ENCODE data around the gene OR51B2.
A peak's percentile ranks its signal among the peaks of the same experiment; 100 is the strongest.
"Not testable (repeated sequence)": the region's sequence is repeated elsewhere in the genome, so short reads cannot be mapped to it uniquely, and the experiment has no call there.

OR51B2 gene

GRCh38 chr11:5297721-5298323, 26.3 kb downstream of the OR51B2 start:
- peaks cover 0 to 4% of the 10 kb centered on the region in 2 donors for H3K27me3 Mint-ChIP-seq
- no peak overlapping the region for H3K4me3 Mint-ChIP-seq
- no peaks in the 10 kb centered on the region for H3K4me1 Mint-ChIP-seq
- ATAC-seq (replicated peaks), result no peak
- no peak for DNase-seq
- H3K9me3 Mint-ChIP-seq, result peaks cover 0 to 2% of the 10 kb centered on the region in 2 donors
- no peaks in the 10 kb centered on the region for H3K36me3 Mint-ChIP-seq
- H3K27ac Mint-ChIP-seq, result no peak overlapping the region

- ATAC-seq (replicated peaks); H3K4me1 Mint-ChIP-seq; H3K4me3 Mint-ChIP-seq; H3K36me3 Mint-ChIP-seq; H3K27me3 Mint-ChIP-seq; DNase-seq; H3K27ac Mint-ChIP-seq; H3K9me3 Mint-ChIP-seq: not testable (repeated sequence)
Observed at GRCh38 chr11:5294342-5294995, 29.6 kb downstream of the OR51B2 start.

DNA sequence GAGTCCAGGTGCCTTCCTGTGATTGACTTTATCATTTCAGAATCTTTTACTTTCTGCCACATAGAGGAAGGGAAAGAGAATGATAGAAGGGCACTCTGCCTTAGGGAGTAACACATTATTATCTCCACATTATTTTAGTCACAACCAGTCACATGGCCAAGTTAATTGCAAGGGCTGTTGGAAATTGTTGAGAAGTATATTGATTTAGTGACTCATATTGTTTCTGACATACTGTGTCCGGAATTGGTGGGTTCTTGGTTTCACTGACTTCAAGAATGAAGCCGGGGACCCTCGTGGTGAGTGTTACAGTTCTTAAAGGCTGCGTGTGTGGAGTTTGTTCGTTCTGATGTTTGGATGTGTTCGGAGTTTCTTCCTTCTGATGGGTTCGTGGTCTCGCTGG, 31.1 kb downstream of the OR51B2 start:
- Mint-ChIP-seq H3K9me3 (peaks cover 0 to 2% of the 10 kb centered on the region in 2 donors), H3K4me3 (no peak overlapping the region), H3K27me3 (peaks cover 0 to 4% of the 10 kb centered on the region in 2 donors), H3K4me1 (no peaks in the 10 kb centered on the region), H3K27ac (no peak overlapping the region), H3K36me3 (no peaks in the 10 kb centered on the region)
- ATAC-seq (replicated peaks) (no peak), DNase-seq (no peak)

- peak; percentile 68 to 79 for ATAC-seq (replicated peaks)
- no peaks in the 10 kb centered on the region for H3K4me1 Mint-ChIP-seq
- H3K36me3 Mint-ChIP-seq, result no peaks in the 10 kb centered on the region
- DNase-seq, result no peak
- peaks cover 0 to 2% of the 10 kb centered on the region in 2 donors for H3K9me3 Mint-ChIP-seq
- no peaks in the 10 kb centered on the region for H3K27me3 Mint-ChIP-seq
- no peak overlapping the region for H3K27ac Mint-ChIP-seq
- H3K4me3 Mint-ChIP-seq, result no peak overlapping the region
Observed at GRCh38 chr11:5291207-5291838, 32.8 kb downstream of the OR51B2 start.

GRCh38 chr11:5290106-5290505, 34.0 kb downstream of the OR51B2 start:
- no peaks in the 10 kb centered on the region for H3K36me3 Mint-ChIP-seq
- H3K27me3 Mint-ChIP-seq, result no peaks in the 10 kb centered on the region
- ATAC-seq (replicated peaks) (no peak), DNase-seq (no peak)
- H3K27ac Mint-ChIP-seq, result no peak overlapping the region
- no peaks in the 10 kb centered on the region for H3K4me1 Mint-ChIP-seq
- peaks cover 0 to 2% of the 10 kb centered on the region in 2 donors for H3K9me3 Mint-ChIP-seq
- no peak overlapping the region for H3K4me3 Mint-ChIP-seq

DNA sequence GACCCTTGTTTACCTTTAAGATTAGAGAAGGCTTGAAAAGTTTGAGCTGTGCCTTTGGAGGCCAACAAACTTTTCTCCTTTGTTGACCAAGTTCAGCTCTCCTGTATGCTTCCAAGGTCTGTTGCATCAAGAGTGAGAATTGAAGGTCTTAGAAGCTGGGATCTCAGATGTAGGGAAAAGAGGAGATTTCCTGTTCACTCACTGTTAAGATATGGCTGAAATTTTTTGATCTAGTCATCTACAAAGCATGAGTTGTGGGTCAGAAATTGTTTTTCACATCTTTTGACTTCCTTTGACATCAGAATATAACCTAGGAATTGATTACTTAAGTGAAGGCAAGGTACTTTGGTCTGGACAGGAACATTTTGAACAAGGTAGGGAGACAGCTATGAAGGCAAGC, 34.4 kb downstream of the OR51B2 start:
- H3K27me3 Mint-ChIP-seq, result no peaks in the 10 kb centered on the region
- ATAC-seq (replicated peaks) (no peak), DNase-seq (no peak)
- H3K27ac Mint-ChIP-seq, result no peak overlapping the region
- H3K36me3 Mint-ChIP-seq, result no peaks in the 10 kb centered on the region
- no peaks in the 10 kb centered on the region for H3K4me1 Mint-ChIP-seq
- H3K9me3 Mint-ChIP-seq, result peaks cover 0 to 2% of the 10 kb centered on the region in 2 donors
- no peak overlapping the region for H3K4me3 Mint-ChIP-seq

DNA sequence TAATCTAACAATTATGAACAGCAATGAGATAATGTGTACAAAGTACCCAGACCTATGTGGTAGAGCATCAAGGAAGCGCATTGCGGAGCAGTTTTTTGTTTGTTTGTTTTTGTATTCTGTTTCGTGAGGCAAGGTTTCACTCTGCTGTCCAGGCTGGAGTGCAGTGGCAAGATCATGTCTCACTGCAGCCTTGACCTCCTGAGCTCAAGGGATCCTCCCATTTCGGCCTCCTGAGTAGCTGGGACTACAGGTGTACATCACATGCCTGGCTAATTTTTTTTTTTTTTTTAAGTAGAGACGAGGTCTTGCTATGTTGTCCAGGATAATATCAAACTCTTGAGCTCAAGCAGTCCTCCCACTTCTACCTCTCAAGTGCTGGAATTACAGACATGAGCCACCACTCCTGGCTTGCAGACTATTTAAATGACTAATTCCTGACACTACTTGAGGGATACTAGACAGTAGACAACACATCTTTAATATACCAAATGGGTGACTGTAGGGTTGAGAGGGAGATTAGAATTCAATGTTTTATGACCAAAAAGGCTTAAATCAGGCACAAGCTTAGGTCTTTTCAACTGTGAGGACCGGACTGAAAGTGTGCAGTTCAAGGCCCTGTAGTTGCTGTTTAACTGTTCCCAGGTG, 35.1 kb downstream of the OR51B2 start:
- Mint-ChIP-seq H3K27ac (no peak overlapping the region), H3K36me3 (no peaks in the 10 kb centered on the region), H3K4me3 (no peak overlapping the region), H3K9me3 (no peaks in the 10 kb centered on the region), H3K4me1 (no peaks in the 10 kb centered on the region), H3K27me3 (no peaks in the 10 kb centered on the region)
- DNase-seq (no peak), ATAC-seq (replicated peaks) (no peak)

- ATAC-seq (replicated peaks), result no peak
- H3K4me1 Mint-ChIP-seq, result no peaks in the 10 kb centered on the region
- no peak overlapping the region for H3K4me3 Mint-ChIP-seq
- H3K9me3 Mint-ChIP-seq, result no peaks in the 10 kb centered on the region
- DNase-seq, result no peak
- H3K27me3 Mint-ChIP-seq, result no peaks in the 10 kb centered on the region
- H3K27ac Mint-ChIP-seq, result no peak overlapping the region
- no peaks in the 10 kb centered on the region for H3K36me3 Mint-ChIP-seq
Observed at GRCh38 chr11:5288108-5288905, 35.8 kb downstream of the OR51B2 start.

- no peaks in the 10 kb centered on the region for H3K4me1 Mint-ChIP-seq
- no peak overlapping the region for H3K4me3 Mint-ChIP-seq
- H3K36me3 Mint-ChIP-seq, result no peaks in the 10 kb centered on the region
- no peaks in the 10 kb centered on the region for H3K27me3 Mint-ChIP-seq
- DNase-seq (no peak), ATAC-seq (replicated peaks) (no peak)
- no peaks in the 10 kb centered on the region for H3K9me3 Mint-ChIP-seq
- no peak overlapping the region for H3K27ac Mint-ChIP-seq
Observed at GRCh38 chr11:5286901-5287300, 37.2 kb downstream of the OR51B2 start.

DNA sequence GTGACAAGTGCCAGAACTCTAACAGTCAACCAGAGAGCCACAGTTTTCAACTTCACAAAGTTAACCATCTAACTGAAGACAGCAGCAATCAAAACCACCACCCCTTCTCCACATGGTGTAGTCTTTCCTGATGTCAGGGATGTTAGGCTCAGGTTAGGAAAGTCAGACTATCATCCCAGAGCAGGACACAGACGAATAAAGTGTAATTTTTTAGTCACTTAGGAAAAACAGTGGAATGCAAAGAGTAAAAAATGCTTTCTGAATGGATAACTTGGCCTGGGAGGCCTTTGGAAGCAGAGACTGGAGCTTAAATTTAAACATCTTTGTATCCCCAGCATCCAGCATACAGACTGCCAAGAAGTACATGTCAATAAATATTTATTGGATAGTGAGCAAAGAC, 37.7 kb downstream of the OR51B2 start:
- Mint-ChIP-seq H3K4me3 (no peak overlapping the region), H3K27ac (no peak overlapping the region), H3K9me3 (no peaks in the 10 kb centered on the region), H3K4me1 (no peaks in the 10 kb centered on the region), H3K36me3 (no peaks in the 10 kb centered on the region), H3K27me3 (no peaks in the 10 kb centered on the region)
- no peak for ATAC-seq (replicated peaks)
- DNase-seq, result no peak

DNA sequence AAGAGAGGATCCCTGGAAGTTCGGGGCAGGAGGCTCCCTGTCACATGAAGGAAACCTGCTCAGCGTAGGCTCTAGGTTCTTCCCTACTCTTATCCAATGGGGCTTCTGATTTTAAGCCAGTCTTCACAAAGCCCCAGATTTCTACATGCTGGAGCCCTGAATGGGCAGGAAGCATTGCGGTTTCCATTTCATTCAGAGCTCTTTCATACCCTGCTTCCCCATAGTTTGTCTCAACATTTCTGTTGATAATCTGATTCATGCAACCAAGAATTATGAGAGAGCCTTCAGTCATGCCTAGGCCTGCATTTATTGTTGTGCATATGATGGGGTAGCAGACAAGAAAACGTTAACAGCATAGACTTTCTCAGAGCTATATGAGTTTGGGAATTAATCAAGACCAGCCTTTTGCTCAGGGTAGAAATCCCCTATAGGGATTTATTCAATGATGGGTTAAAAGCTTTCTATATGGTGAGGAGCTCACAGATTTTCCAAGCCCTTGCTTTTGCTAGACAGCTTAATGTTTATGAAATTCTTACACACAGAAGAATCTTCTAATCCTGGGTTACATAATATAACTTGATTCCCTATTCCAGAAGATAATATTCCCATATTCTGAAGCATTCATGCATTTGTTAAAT, 38.3 kb downstream of the OR51B2 start:
- Mint-ChIP-seq H3K9me3 (no peaks in the 10 kb centered on the region), H3K27me3 (no peaks in the 10 kb centered on the region), H3K4me1 (peaks cover 0 to under 1% of the 10 kb centered on the region in 2 donors), H3K4me3 (no peak overlapping the region), H3K27ac (no peak overlapping the region), H3K36me3 (no peaks in the 10 kb centered on the region)
- no peak for ATAC-seq (replicated peaks)
- DNase-seq, result no peak

DNA sequence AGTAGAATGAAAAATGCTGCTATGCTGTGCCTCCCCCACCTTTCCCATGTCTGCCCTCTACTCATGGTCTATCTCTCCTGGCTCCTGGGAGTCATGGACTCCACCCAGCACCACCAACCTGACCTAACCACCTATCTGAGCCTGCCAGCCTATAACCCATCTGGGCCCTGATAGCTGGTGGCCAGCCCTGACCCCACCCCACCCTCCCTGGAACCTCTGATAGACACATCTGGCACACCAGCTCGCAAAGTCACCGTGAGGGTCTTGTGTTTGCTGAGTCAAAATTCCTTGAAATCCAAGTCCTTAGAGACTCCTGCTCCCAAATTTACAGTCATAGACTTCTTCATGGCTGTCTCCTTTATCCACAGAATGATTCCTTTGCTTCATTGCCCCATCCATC, 39.5 kb downstream of the OR51B2 start:
- H3K36me3 Mint-ChIP-seq, result no peaks in the 10 kb centered on the region

GRCh38 chr11:5283882-5284281, 40.2 kb downstream of the OR51B2 start:
- H3K36me3 Mint-ChIP-seq, result no peaks in the 10 kb centered on the region
- no peak for DNase-seq
- H3K27ac Mint-ChIP-seq, result no peak overlapping the region
- no peak overlapping the region for H3K4me3 Mint-ChIP-seq
- no peak for ATAC-seq (replicated peaks)
- no peaks in the 10 kb centered on the region for H3K9me3 Mint-ChIP-seq
- peaks cover 2 to 5% of the 10 kb centered on the region in 2 donors for H3K4me1 Mint-ChIP-seq
- H3K27me3 Mint-ChIP-seq, result no peaks in the 10 kb centered on the region

More for the DNA sequence above, 39.5 kb downstream of the OR51B2 start:
- Mint-ChIP-seq H3K4me3 (no peak overlapping the region), H3K27ac (no peak overlapping the region), H3K9me3 (no peaks in the 10 kb centered on the region), H3K4me1 (peaks cover 2 to 5% of the 10 kb centered on the region in 2 donors), H3K27me3 (no peaks in the 10 kb centered on the region)
- ATAC-seq (replicated peaks) (no peak), DNase-seq (no peak)

DNA sequence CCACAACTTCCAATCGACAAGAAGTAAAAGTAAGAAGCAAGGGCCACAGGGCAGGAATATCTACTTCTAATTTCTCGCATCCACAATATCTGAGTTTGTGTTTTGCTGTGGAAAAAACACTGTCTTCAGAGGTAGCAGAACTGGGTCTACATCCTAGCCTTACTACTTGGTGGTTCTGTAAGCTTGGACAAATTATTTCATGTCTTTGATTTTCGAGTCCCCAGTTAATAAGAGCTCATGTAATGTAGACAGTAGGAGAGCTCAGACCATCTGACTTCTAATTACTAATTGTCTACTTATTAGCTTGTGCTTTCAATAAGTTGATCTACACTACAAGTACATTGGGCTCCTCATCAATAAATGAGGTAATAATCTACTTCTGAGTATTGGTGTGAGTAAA, 41.0 kb downstream of the OR51B2 start:
- Mint-ChIP-seq H3K27me3 (peaks cover 0 to 2% of the 10 kb centered on the region in 2 donors), H3K4me1 (peaks cover 2 to 5% of the 10 kb centered on the region in 2 donors), H3K4me3 (no peak overlapping the region), H3K27ac (no peak overlapping the region), H3K9me3 (no peaks in the 10 kb centered on the region), H3K36me3 (no peaks in the 10 kb centered on the region)
- ATAC-seq (replicated peaks) (no peak), DNase-seq (no peak)

Measured in stimulated activated naive B cell treated with anti-CD40 and anti-IgM and Interleukin-4, amounts not matched to agents 10 μg/mL and 1 μg/mL and 100 μg/mL, for 72 hours (primary cell).